PC-3 (cell line): Measurements from ENCODE around the gene TRAK1.

ENCODE experiments used
- CTCF ChIP-seq: fragments of 300-600 bp; sonication (generic); conservative IDR thresholded peaks from 2 replicates; pipeline ENCODE4 v1.5.1; 2017; ENCODE audit warnings: antibody characterized with exemption, low read depth, mild to moderate bottlenecking, low read length
- EZH2 ChIP-seq: fragments of 300-600 bp; sonication (generic); IDR thresholded peaks from one replicate; pipeline ENCODE4 v1.6.1; 2017; ENCODE audit warnings: antibody characterized with exemption, mild to moderate bottlenecking, low read length; ENCODE audit not compliant: unreplicated experiment

- no peak for TF ChIP-seq CTCF
- TF ChIP-seq EZH2, result no peak
These were observed 60.5 kb downstream of the TRAK1 start for GRCh38 chr3:42151596-42152168.
